IMR-90 (cell line): ENCODE results near the gene SHE. TPM values are rescaled to one million over a fixed set of nuclear protein-coding genes. Genes with fewer than 3 reads are reported as not detected.

ENCODE experiments used
- ATAC-seq: fragments of 200-7000 bp; cut with Tn5 transposase; 2 replicates; pipeline ENCODE4 v1.9.1; 2020; ENCODE audit warnings: low read depth, mild to moderate bottlenecking, moderate library complexity
- BruUV-seq: library from RNA; stranded (reverse); fragments of 400-500 nt; replicated peaks from 2 replicates; lab custom pipeline; 2021; lab: Mats Ljungman, UMichigan
- CTCF ChIA-PET: fragments of 300-600 bp; formaldehyde crosslinking; extraction: SDS; loops from one replicate; lab custom pipeline; 2021; ENCODE audit warnings: antibody characterized with exemption; lab: Yijun Ruan, JAX
- POLR2A ChIA-PET: fragments of 300-600 bp; sonication (Branson Sonifier 250); formaldehyde crosslinking; loops from one replicate; lab custom pipeline; 2022; ENCODE audit warnings: antibody characterized with exemption; ENCODE audit not compliant: unreplicated experiment; lab: Charles Lee
- DNase-seq: peaks from one replicate; pipeline ENCODE4 v3.0.0; 2013
- H2AFZ ChIP-seq: replicated peaks from 2 replicates; pipeline ENCODE3; 2013; ENCODE audit warnings: low read length, mild to moderate bottlenecking; ENCODE audit not compliant: poor library complexity
- H2AK5ac ChIP-seq: 2 replicates; pipeline ENCODE4 v1.6.1; 2013; ENCODE audit warnings: low read depth, low read length, inconsistent platforms
- H2AK9ac ChIP-seq: replicated peaks from 2 replicates; pipeline ENCODE3; 2013; ENCODE audit warnings: mild to moderate bottlenecking, low read depth, low read length, moderate library complexity; ENCODE audit not compliant: poor library complexity
- H2BK120ac ChIP-seq: 2 replicates; pipeline ENCODE4 v1.6.1; 2013; ENCODE audit warnings: low read depth, low read length, inconsistent platforms
- H2BK15ac ChIP-seq: 3 replicates; pipeline ENCODE4 v1.6.1; 2013; ENCODE audit warnings: low read depth, low read length, inconsistent platforms
- H2BK20ac ChIP-seq: 2 replicates; pipeline ENCODE4 v1.6.1; 2013; ENCODE audit warnings: low read depth, mild to moderate bottlenecking, inconsistent platforms, low read length, moderate library complexity
- H2BK5ac ChIP-seq: 2 replicates; pipeline ENCODE4 v1.6.1; 2013; ENCODE audit warnings: mild to moderate bottlenecking, low read depth, low read length, inconsistent platforms; ENCODE audit not compliant: poor library complexity, severe bottlenecking
- H3K14ac ChIP-seq: replicated peaks from 2 replicates; pipeline ENCODE4 v1.6.1; 2013; ENCODE audit warnings: low read depth, low read length, inconsistent platforms
- H3K18ac ChIP-seq: 2 replicates; pipeline ENCODE4 v1.6.1; 2013; ENCODE audit warnings: low read depth, low read length, control low read depth
- H3K23ac ChIP-seq: 2 replicates; pipeline ENCODE4 v1.6.1; 2013; ENCODE audit warnings: low read depth, low read length, inconsistent platforms
- H3K27ac ChIP-seq: 2 replicates; pipeline ENCODE4 v1.5.1; 2013; ENCODE audit warnings: mild to moderate bottlenecking, control low read depth, low read length; ENCODE audit not compliant: insufficient read depth
- H3K27me3 ChIP-seq: 2 replicates; pipeline ENCODE4 v1.6.1; 2013; ENCODE audit warnings: low read length; ENCODE audit not compliant: control insufficient read depth, insufficient read depth
- H3K36me3 ChIP-seq: 2 replicates; pipeline ENCODE4 v1.6.1; 2013; ENCODE audit warnings: low read length, mixed read lengths; ENCODE audit not compliant: control insufficient read depth, insufficient read depth
- H3K4ac ChIP-seq: 2 replicates; pipeline ENCODE4 v1.6.1; 2013; ENCODE audit warnings: low read depth, low read length, inconsistent platforms
- H3K4me1 ChIP-seq: 2 replicates; pipeline ENCODE4 v1.6.1; 2013; ENCODE audit warnings: low read length, mixed read lengths; ENCODE audit not compliant: control insufficient read depth, insufficient read depth
- H3K4me2 ChIP-seq: 2 replicates; pipeline ENCODE4 v1.6.1; 2013; ENCODE audit warnings: low read depth, mild to moderate bottlenecking, control low read depth, low read length, moderate library complexity
- H3K4me3 ChIP-seq: 2 replicates; pipeline ENCODE4 v1.5.1; 2013; ENCODE audit warnings: low read depth, mild to moderate bottlenecking, control low read depth, low read length, moderate library complexity; ENCODE audit not compliant: insufficient read depth
- H3K56ac ChIP-seq: 2 replicates; pipeline ENCODE4 v1.6.1; 2013; ENCODE audit warnings: low read length, inconsistent platforms; ENCODE audit not compliant: insufficient read depth; ENCODE audit errors: extremely low read depth
- H3K79me1 ChIP-seq, 2 experiments: 2 replicates each; pipeline ENCODE4 v1.6.1; 2013; ENCODE audit warnings: low read length in 2 of 2, inconsistent platforms in 1 of 2, low read depth in 1 of 2
- H3K9ac ChIP-seq: 2 replicates; pipeline ENCODE4 v1.6.1; 2013; ENCODE audit warnings: low read depth, low read length, control low read depth
- H3K9me1 ChIP-seq: 2 replicates; pipeline ENCODE4 v1.6.1; 2013; ENCODE audit warnings: low read length, inconsistent platforms; ENCODE audit not compliant: insufficient read depth
- H3K9me3 ChIP-seq: 2 replicates; pipeline ENCODE4 v1.6.1; 2013; ENCODE audit warnings: low read length; ENCODE audit not compliant: control insufficient read depth, insufficient read depth
- H4K20me1 ChIP-seq: 2 replicates; pipeline ENCODE4 v1.6.1; 2013; ENCODE audit warnings: low read length, inconsistent platforms; ENCODE audit not compliant: insufficient read depth
- H4K5ac ChIP-seq: 2 replicates; pipeline ENCODE4 v1.6.1; 2013; ENCODE audit warnings: mild to moderate bottlenecking, low read depth, low read length, control low read depth
- H4K8ac ChIP-seq, 2 experiments: 2 replicates each; pipeline ENCODE4 v1.6.1; 2013; ENCODE audit warnings: low read depth in 2 of 2, low read length in 2 of 2, control low read depth in 1 of 2, inconsistent platforms in 1 of 2
- H4K91ac ChIP-seq: 2 replicates; pipeline ENCODE4 v1.6.1; 2013; ENCODE audit warnings: low read depth, low read length, inconsistent platforms; ENCODE audit not compliant: insufficient read depth
- CHD1 ChIP-seq: IDR thresholded peaks from 2 replicates; pipeline ENCODE4 v1.6.1; 2012; ENCODE audit warnings: low read depth, low read length, improper control_type of control experiment
- FOS ChIP-seq: fragments of 150-350 bp; IDR thresholded peaks from 2 replicates; pipeline ENCODE4 v1.6.1; 2016; ENCODE audit warnings: low read depth, low read length
- MAZ ChIP-seq: IDR thresholded peaks from 2 replicates; pipeline ENCODE4 v1.6.1; 2012; ENCODE audit warnings: low read depth, mild to moderate bottlenecking, low read length, improper control_type of control experiment, moderate library complexity, borderline replicate concordance
- MXI1 ChIP-seq: IDR thresholded peaks from 2 replicates; pipeline ENCODE4 v1.6.1; 2012; ENCODE audit warnings: low read depth, mild to moderate bottlenecking, low read length, moderate library complexity, borderline replicate concordance
- NFE2L2 ChIP-seq: fragments of 150-350 bp; IDR thresholded peaks from 2 replicates; pipeline ENCODE4 v1.6.1; 2016; ENCODE audit warnings: low read depth, mild to moderate bottlenecking, low read length
- RFX5 ChIP-seq: IDR thresholded peaks from 2 replicates; pipeline ENCODE4 v1.8.0; 2012; ENCODE audit warnings: low read depth, mild to moderate bottlenecking, low read length, moderate library complexity
- WGBS, 2 experiments: methylation state at CpG; one replicate each; pipeline versions ENCODE4 v1.1.5 to v1.1.7; 2013; ENCODE audit warnings: missing lambda C conversion rate in 2 of 2; ENCODE audit not compliant: insufficient read length in 1 of 2; ENCODE audit errors: extremely low coverage in 2 of 2; 5-methylcytosine and 5-hydroxymethylcytosine counted together
- dilution Hi-C: fragments of 300-500 bp; cut with HindIII; formaldehyde crosslinking; loops from one replicate; pipeline ENCODE4 v1.14.3; 2018; ENCODE audit warnings: low sequenced_read_pairs; ENCODE audit not compliant: unreplicated experiment
- in situ Hi-C: fragments of 300-500 bp; cut with MboI; formaldehyde crosslinking; loops from 3 replicates; pipeline ENCODE4 v1.14.3; 2019; ENCODE audit warnings: low sequenced_read_pairs, inconsistent platforms, mixed read lengths
- intact Hi-C: fragments of 100-400 bp; cut with micrococcal nuclease; formaldehyde crosslinking; loops from 2 replicates; pipeline ENCODE4 v1.10.0; 2022
- polyA plus RNA-seq, 3 experiments: library from polyadenylated mRNA; depleted of rRNA; stranded (reverse); fragments of >200 nt; gene quantifications; 2 replicates each; pipeline ENCODE4 v1.2.3, GENCODE V29; 2012; ENCODE audit warnings: low replicate concordance in 1 of 3
- total RNA-seq: library from RNA; depleted of rRNA; stranded (reverse); fragments of >200 nt; gene quantifications from 2 replicates; pipeline ENCODE4 v1.2.3, GENCODE V29; 2012

The SHE gene
- total and polyA plus RNA-seq, 2 of the 4 experiments (the other 2 are of a cell fraction) = not detected

DNA sequence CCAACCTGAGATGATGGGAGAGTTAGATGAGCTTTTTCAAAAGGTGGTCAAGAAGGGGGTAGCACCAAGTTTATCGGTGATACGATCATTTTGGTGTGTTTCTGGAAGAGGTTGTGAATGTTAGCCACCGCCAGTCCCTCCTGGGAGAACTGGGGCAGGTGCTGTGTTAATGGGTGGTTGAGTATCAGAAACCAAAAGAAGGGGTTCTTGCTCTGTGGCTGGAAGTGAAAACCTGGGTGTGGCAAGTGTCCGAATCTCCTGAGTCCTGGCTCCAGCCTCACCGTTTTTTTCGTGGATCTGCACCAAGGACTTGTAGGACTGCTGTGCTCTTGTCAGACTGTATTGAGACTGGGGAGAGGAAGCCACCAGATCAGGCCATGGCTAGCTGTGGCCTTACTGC lies 48.4 kb upstream of the SHE start:
- Histone ChIP-seq H4K8ac (no peak overlapping the region), H2AK9ac (no peak overlapping the region), H2AK5ac (no peak overlapping the region), H3K9me1 (peaks cover 5% of the 10 kb centered on the region; the same call in 1 of the 2 replicates), H2AFZ (no peak overlapping the region), H2BK20ac (no peak overlapping the region), H4K5ac (no peak overlapping the region), H3K27ac (no peak overlapping the region), H4K91ac (no peak overlapping the region), H3K79me1 (peaks cover 15 to 39% of the 10 kb centered on the region in 2 experiments; a peak in 3 of 4 replicates), H3K14ac (no peak overlapping the region), H3K27me3 (no peaks in the 10 kb centered on the region), H3K36me3 (peaks cover 64% of the 10 kb centered on the region), H3K56ac (no peak overlapping the region), H2BK120ac (no peak overlapping the region), H2BK15ac (no peak overlapping the region), H3K4me1 (peaks cover 4% of the 10 kb centered on the region), H3K4ac (no peak overlapping the region), H3K4me3 (no peak overlapping the region), H4K20me1 (peaks cover 32% of the 10 kb centered on the region; the same call in 1 of the 2 replicates), H3K18ac (no peak overlapping the region), H3K9me3 (no peaks in the 10 kb centered on the region), H3K23ac (no peak overlapping the region), H3K4me2 (no peak overlapping the region), H2BK5ac (no peak overlapping the region), H3K9ac (no peak overlapping the region)
- no TSS peak for BruUV-seq
- CTCF ChIA-PET = no interaction called here
- no peak for TF ChIP-seq FOS
- no peak for TF ChIP-seq NFE2L2
- TF ChIP-seq MXI1 = no peak
- no peak for TF ChIP-seq RFX5
- TF ChIP-seq MAZ = no peak
- TF ChIP-seq CHD1 = no peak
- ATAC-seq (no peak), DNase-seq (no peak)
- in situ Hi-C loops (no loop called here), intact Hi-C loops (no loop called here), dilution Hi-C loops (no loop called here)
- WGBS, 2 experiments = 75% methylated on average over 4 of the region's 6 CpGs; no CpG with 5 or more reads in 1 of the 2 experiments
- POLR2A ChIA-PET = no interaction called here
